Colonic mucosa (tissue), 4 donors: Measurements from ENCODE around the gene PEX6. TPM values are rescaled to one million over a fixed set of nuclear protein-coding genes. Genes with fewer than 3 reads are reported as not detected.

Experiments used
- DNase-seq: peaks from one replicate; pipeline ENCODE4 v3.0.0-alpha.2; 2020
- H3K27ac ChIP-seq: fragments of 200-600 bp; one replicate; pipeline ENCODE4 v1.8.0; 2021
- H3K27me3 ChIP-seq: fragments of 200-600 bp; one replicate; pipeline ENCODE4 v1.8.0; 2021
- H3K36me3 ChIP-seq: fragments of 200-600 bp; one replicate; pipeline ENCODE4 v1.8.0; 2021
- H3K4me1 ChIP-seq: fragments of 200-600 bp; one replicate; pipeline ENCODE4 v1.8.0; 2021; ENCODE audit warnings: mild to moderate bottlenecking
- H3K4me3 ChIP-seq: fragments of 200-600 bp; one replicate; pipeline ENCODE4 v1.8.0; 2021
- H3K9ac ChIP-seq, 2 donors: one replicate each; pipeline ENCODE4 v1.7.0; 2013; ENCODE audit warnings: control low read depth in 2 of 2, low read depth in 2 of 2, low read length in 2 of 2
- H3K9me3 ChIP-seq: fragments of 200-600 bp; one replicate; pipeline ENCODE4 v1.8.0; 2021
- intact Hi-C: fragments of 100-400 bp; cut with DNase I; formaldehyde crosslinking; loops from one replicate; pipeline ENCODE4 v1.14.1; 2022
- total RNA-seq, 2 donors: library from RNA; stranded (reverse); fragmentation: NEBNext Ultra II Directional in 1 of 2; extraction: Animal tissue kit (Norgen Biotek cat#: 25700) in 1 of 2; gene quantifications; one replicate each; pipeline ENCODE4 v1.2.1, GENCODE V29; 2021
- TF ChIP-seq, protein P1 (sequence below): fragments of 200-600 bp; IDR thresholded peaks from one replicate; pipeline ENCODE4 v1.8.0; 2022; ENCODE audit warnings: antibody characterized with exemption, mild to moderate bottlenecking
- donor health status: healthy.
- donor health status: DM: no; HTN: no; CAD: no.
- donor health status: DM: no; HTN: no; CAD: no.

The PEX6 gene
- total RNA-seq, 2 donors from 2014 or later = 23.3 to 40.3 TPM

GRCh38 chr6:42938428-42938796 is 40.6 kb downstream of the PEX6 start:
- Histone ChIP-seq H3K9me3 (no peaks in the 10 kb centered on the region), H3K9ac (no peak overlapping the region), H3K27me3 (no peaks in the 10 kb centered on the region), H3K36me3 (peaks cover 14% of the 10 kb centered on the region), H3K27ac (no peak overlapping the region), H3K4me1 (no peaks in the 10 kb centered on the region), H3K4me3 (no peak overlapping the region)
- TF ChIP-seq, protein P1, sequence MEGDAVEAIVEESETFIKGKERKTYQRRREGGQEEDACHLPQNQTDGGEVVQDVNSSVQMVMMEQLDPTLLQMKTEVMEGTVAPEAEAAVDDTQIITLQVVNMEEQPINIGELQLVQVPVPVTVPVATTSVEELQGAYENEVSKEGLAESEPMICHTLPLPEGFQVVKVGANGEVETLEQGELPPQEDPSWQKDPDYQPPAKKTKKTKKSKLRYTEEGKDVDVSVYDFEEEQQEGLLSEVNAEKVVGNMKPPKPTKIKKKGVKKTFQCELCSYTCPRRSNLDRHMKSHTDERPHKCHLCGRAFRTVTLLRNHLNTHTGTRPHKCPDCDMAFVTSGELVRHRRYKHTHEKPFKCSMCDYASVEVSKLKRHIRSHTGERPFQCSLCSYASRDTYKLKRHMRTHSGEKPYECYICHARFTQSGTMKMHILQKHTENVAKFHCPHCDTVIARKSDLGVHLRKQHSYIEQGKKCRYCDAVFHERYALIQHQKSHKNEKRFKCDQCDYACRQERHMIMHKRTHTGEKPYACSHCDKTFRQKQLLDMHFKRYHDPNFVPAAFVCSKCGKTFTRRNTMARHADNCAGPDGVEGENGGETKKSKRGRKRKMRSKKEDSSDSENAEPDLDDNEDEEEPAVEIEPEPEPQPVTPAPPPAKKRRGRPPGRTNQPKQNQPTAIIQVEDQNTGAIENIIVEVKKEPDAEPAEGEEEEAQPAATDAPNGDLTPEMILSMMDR = no peak
- no peak for DNase-seq
- intact Hi-C loops = no loop called here

DNA sequence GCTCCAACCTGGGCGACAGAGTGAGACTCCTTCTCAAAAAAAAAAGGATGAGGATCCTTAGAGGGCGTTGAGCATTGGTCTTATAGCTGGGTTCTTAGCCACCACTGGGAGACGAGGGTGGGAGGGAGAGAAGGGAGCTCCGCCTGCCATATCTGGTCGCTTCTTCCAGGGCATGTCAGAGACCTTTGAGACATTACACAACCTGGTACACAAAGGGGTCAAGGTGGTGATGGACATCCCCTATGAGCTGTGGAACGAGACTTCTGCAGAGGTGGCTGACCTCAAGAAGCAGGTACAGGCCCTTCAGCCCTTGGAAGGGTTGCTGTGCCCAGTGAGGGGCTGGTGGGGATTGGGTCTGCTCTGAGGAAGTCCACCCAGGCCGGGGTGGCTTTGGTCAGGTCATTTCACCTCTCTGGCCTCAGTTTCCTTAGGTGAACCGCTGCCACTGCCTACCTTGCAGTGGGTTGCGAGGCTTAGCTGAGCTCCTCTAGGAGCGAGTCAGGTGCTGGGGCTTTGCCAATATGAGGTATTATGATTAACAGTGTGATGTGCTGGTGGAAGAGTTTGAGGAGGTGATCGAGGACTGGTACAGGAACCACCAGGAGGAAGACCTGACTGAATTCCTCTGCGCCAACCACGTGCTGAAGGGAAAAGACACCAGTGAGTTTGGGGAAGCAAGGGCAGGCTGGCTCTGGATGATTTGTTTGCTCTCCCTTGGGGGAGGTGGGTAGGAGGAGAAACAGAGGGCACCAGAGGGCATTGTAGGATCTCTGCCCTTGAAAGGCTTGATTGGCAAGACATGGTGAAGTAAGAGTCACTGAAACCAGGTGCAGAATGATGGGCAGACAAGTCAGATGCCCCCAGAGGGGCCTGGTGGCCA is 41.2 kb downstream of the PEX6 start:
- no peaks in the 10 kb centered on the region for H3K27me3 ChIP-seq
- no peak overlapping the region for H3K27ac ChIP-seq
- TF ChIP-seq, protein P1 = no peak
- peaks cover 14% of the 10 kb centered on the region for H3K36me3 ChIP-seq
- H3K9ac ChIP-seq = no peak overlapping the region
- intact Hi-C loops = no loop called here
- H3K4me3 ChIP-seq = no peak overlapping the region
- H3K4me1 ChIP-seq = no peaks in the 10 kb centered on the region
- DNase-seq = no peak
- H3K9me3 ChIP-seq = no peaks in the 10 kb centered on the region

GRCh38 chr6:42936398-42936797 is 42.6 kb downstream of the PEX6 start:
- DNase-seq = no peak
- Histone ChIP-seq H3K36me3 (peaks cover 14% of the 10 kb centered on the region), H3K4me3 (no peak overlapping the region), H3K4me1 (no peaks in the 10 kb centered on the region), H3K9ac (no peak overlapping the region), H3K27me3 (no peaks in the 10 kb centered on the region), H3K27ac (no peak overlapping the region), H3K9me3 (no peaks in the 10 kb centered on the region)
- intact Hi-C loops = no loop called here
- TF ChIP-seq, protein P1 = no peak

DNA sequence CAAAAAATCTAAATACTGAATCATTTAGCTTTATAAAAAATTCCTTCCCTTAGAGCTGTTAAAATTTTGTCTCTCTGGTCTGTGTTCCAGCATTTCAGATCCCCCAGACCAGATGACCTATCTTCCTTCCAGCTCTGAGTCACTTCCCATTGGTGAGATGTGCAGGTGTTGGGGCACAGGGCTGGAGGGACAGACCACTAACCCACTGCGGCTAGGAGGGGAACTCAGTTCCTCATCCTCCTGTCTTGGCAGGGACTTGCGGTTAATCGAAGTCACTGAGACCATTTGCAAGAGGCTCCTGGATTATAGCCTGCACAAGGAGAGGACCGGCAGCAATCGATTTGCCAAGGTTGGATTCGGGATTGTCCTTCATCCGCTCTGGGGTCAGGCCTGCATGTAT is 43.7 kb downstream of the PEX6 start:
- Histone ChIP-seq H3K9ac (no peak overlapping the region), H3K4me3 (no peak overlapping the region), H3K4me1 (peaks cover 6% of the 10 kb centered on the region), H3K27ac (no peak overlapping the region), H3K27me3 (no peaks in the 10 kb centered on the region), H3K36me3 (peaks cover 14% of the 10 kb centered on the region), H3K9me3 (no peaks in the 10 kb centered on the region)
- DNase-seq = no peak
- intact Hi-C loops = no loop called here
- TF ChIP-seq, protein P1 = no peak

GRCh38 chr6:42933205-42933604 is 45.8 kb downstream of the PEX6 start:
- no peaks in the 10 kb centered on the region for H3K9me3 ChIP-seq
- H3K27ac ChIP-seq = no peak overlapping the region
- TF ChIP-seq, protein P1 = no peak
- H3K4me3 ChIP-seq = no peak overlapping the region
- no peaks in the 10 kb centered on the region for H3K27me3 ChIP-seq
- peaks cover 6% of the 10 kb centered on the region for H3K4me1 ChIP-seq
- no peak overlapping the region for H3K9ac ChIP-seq
- peaks cover 14% of the 10 kb centered on the region for H3K36me3 ChIP-seq
- DNase-seq = no peak
- intact Hi-C loops = no loop called here
